Gastroesophageal sphincter (tissue), 4 donors: Measurements from ENCODE around the gene C5orf58. TPM values are rescaled to one million over a fixed set of nuclear protein-coding genes. Genes with fewer than 3 reads are reported as not detected.

Source experiments
- ATAC-seq: fragments of 150-250 bp; one replicate; pipeline ENCODE4 v1.9.1; 2016; ENCODE audit warnings: mild to moderate bottlenecking, moderate library complexity
- H3K27ac ChIP-seq, 4 donors: fragments of 200-600 bp; sonication (generic) in 3 of 4; 1 replicate in 3 of 4; 2 replicates in 1 of 4; pipeline ENCODE4 v1.5.1; 2016 to 2019
- H3K27me3 ChIP-seq: fragments of 200-600 bp; sonication (generic); one replicate; pipeline ENCODE4 v1.5.1; 2019
- H3K36me3 ChIP-seq, 2 donors: fragments of 200-600 bp; sonication (generic); one replicate each; pipeline ENCODE4 v1.5.1; 2019; ENCODE audit warnings: control low read depth in 1 of 2
- H3K4me1 ChIP-seq, 3 donors: fragments of 200-600 bp; sonication (generic); 1 replicate in 2 of 3; 2 replicates in 1 of 3; pipeline ENCODE4 v1.5.1; 2016 to 2019; ENCODE audit warnings: control low read depth in 2 of 3
- H3K4me3 ChIP-seq, 2 donors: fragments of 200-600 bp; sonication (generic); one replicate each; pipeline ENCODE4 v1.5.1; 2019; ENCODE audit warnings: mild to moderate bottlenecking in 1 of 2, moderate library complexity in 1 of 2
- H3K9me3 ChIP-seq, 3 donors: fragments of 200-600 bp; sonication (generic); one replicate each; pipeline ENCODE4 v1.5.1; 2017 to 2019; ENCODE audit warnings: control low read depth in 2 of 3
- CTCF ChIP-seq, 4 experiments: fragments of 200-600 bp in 2 of 4; fragments of 450-650 bp in 2 of 4; sonication (generic) in 1 of 4; IDR thresholded peaks; one replicate each; pipeline ENCODE4 v1.5.1; 2017 to 2019; ENCODE audit warnings: antibody characterized with exemption in 4 of 4, mild to moderate bottlenecking in 2 of 4, moderate library complexity in 2 of 4
- EP300 ChIP-seq: sonication (generic); formaldehyde crosslinking; IDR thresholded peaks from one replicate; pipeline ENCODE4 v1.6.1; 2017; ENCODE audit warnings: antibody characterized with exemption, mild to moderate bottlenecking
- POLR2A ChIP-seq, 2 donors: fragments of 450-650 bp; IDR thresholded peaks; one replicate each; pipeline ENCODE4 v1.6.1; 2017; ENCODE audit warnings: antibody characterized with exemption in 2 of 2, mild to moderate bottlenecking in 2 of 2, moderate library complexity in 1 of 2
- POLR2AphosphoS5 ChIP-seq: sonication (generic); formaldehyde crosslinking; IDR thresholded peaks from one replicate; pipeline ENCODE4 v1.6.1; 2017; ENCODE audit warnings: antibody characterized with exemption
- WGBS, 2 donors: methylation state at CpG; one replicate each; pipeline ENCODE4 v1.1.5; 2018; ENCODE audit warnings: low coverage in 1 of 2; 5-methylcytosine and 5-hydroxymethylcytosine counted together
- total RNA-seq, 4 donors: library from RNA; depleted of rRNA; stranded (reverse); fragments of >200 nt; gene quantifications; one replicate each; pipeline ENCODE4 v1.1.0, GENCODE V29; 2016

The C5orf58 gene
- total RNA-seq, 4 donors from 2014 or later = not detected

DNA sequence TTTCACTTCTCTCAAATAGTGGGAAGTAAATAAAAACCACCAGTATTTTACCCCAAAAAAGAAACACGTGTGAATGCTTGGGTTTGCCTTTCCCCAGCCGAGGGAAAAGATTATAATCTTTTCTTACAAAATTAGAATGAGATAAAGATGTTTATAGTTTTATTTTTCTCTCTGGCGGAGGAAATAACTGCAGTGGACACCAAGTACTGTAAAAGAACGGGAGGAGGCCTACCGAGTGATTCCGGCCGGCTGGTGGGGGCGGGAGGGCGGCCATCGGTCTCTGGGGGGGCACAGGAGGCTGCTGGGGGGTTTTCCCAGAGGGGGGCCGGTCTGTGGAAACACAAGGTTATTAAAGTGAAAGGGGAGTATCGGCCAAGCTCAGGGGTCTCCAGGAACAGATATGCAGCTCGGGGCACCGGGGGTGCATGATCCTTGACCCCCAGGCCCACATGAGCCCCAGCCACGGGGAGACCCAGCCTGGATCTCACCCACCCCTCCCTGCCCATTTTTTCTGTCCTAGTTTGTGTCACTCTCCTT lies 35.4 kb downstream of the C5orf58 start:
- 20 to 41% methylated on average over 8 to 9 of the region's 15 CpGs for WGBS, 2 donors
- peak overlapping the region in 3 of 4 donors; percentile 52 to 72 (median 57) for H3K27ac ChIP-seq
- H3K27me3 ChIP-seq = no peaks in the 10 kb centered on the region
- no peaks in the 10 kb centered on the region for H3K36me3 ChIP-seq
- peak overlapping the region; percentile 16 to 18 for H3K4me3 ChIP-seq
- TF ChIP-seq CTCF (IDR thresholded peaks at IDR 0.05) (no peak), EP300 (no peak), POLR2A (IDR thresholded peaks at IDR 0.05) (no peak), POLR2AphosphoS5 (no peak)
- no peak for ATAC-seq
- H3K4me1 ChIP-seq = peaks cover 4 to 44% (median 14%) of the 10 kb centered on the region in 3 donors
- H3K9me3 ChIP-seq = no peaks in the 10 kb centered on the region

GRCh38 chr5:170268884-170269283 lies 36.1 kb downstream of the C5orf58 start:
- 0 to 31% methylated on average over 1 to 2 of the region's 3 CpGs for WGBS, 2 donors
- no peaks in the 10 kb centered on the region for H3K9me3 ChIP-seq
- TF ChIP-seq CTCF (IDR thresholded peaks at IDR 0.05) = no peak
- peak overlapping the region in 3 of 4 donors; percentile 35 to 72 (median 44) for H3K27ac ChIP-seq
- no peaks in the 10 kb centered on the region for H3K36me3 ChIP-seq
- H3K27me3 ChIP-seq = no peaks in the 10 kb centered on the region
- H3K4me3 ChIP-seq = no peak overlapping the region
- peaks cover 4 to 44% (median 14%) of the 10 kb centered on the region in 3 donors for H3K4me1 ChIP-seq
- no peak for ATAC-seq

DNA sequence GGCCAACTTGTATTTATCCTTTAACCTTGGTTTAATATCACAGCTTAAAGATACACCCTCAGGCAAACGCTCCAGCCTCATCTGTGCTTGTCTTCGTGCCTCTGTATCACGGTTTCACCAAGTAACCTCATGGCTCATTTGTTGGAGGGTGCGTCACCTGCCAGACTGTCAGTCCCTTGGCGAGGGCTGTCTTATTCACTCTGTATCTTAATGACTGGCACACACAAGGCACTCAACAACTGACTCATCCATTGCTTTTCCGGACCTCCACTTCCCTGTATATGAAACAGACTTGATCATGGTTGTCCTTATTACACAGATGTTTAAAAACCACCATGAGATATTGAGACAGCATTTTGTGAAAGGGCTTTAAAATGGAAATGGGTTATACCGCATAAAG lies 36.8 kb downstream of the C5orf58 start:
- ATAC-seq = no peak
- Histone ChIP-seq H3K9me3 (no peaks in the 10 kb centered on the region), H3K4me3 (no peak overlapping the region), H3K27ac (peak overlapping the region in 1 of 4 donors; percentile 72), H3K4me1 (peaks cover 4 to 44% (median 14%) of the 10 kb centered on the region in 3 donors), H3K27me3 (no peaks in the 10 kb centered on the region), H3K36me3 (no peaks in the 10 kb centered on the region)
- WGBS, 2 donors = 83 to 87% methylated on average over 7 of the region's 7 CpGs
- TF ChIP-seq POLR2A (IDR thresholded peaks at IDR 0.05) (no peak), CTCF (IDR thresholded peaks at IDR 0.05) (no peak), POLR2AphosphoS5 (no peak), EP300 (no peak)

- WGBS, 2 donors = 79 to 100% methylated on average over 1 to 6 of the region's 15 CpGs
- Histone ChIP-seq H3K4me3 (no peak overlapping the region), H3K27ac (no peak overlapping the region), H3K4me1 (peaks cover 4 to 38% (median 14%) of the 10 kb centered on the region in 3 donors), H3K36me3 (no peaks in the 10 kb centered on the region), H3K9me3 (no peaks in the 10 kb centered on the region), H3K27me3 (no peaks in the 10 kb centered on the region)
- ATAC-seq = no peak
- no peak for TF ChIP-seq POLR2A (IDR thresholded peaks at IDR 0.05)
- TF ChIP-seq EP300 = no peak
- TF ChIP-seq POLR2AphosphoS5 = no peak
- TF ChIP-seq CTCF (IDR thresholded peaks at IDR 0.05) = no peak
Observed at GRCh38 chr5:170270293-170271069, 37.7 kb downstream of the C5orf58 start.
